CD8-positive, alpha-beta memory T cell (primary cell): ENCODE measurements around the gene C11orf21. TPM values are rescaled to one million over a fixed set of nuclear protein-coding genes. Genes with fewer than 3 reads are reported as not detected.

Experiments
- CTCF ChIA-PET: fragments of 350-600 bp; sonication (Branson Sonifier 250); formaldehyde crosslinking; loops from one replicate; lab custom pipeline; 2021; ENCODE audit warnings: antibody characterized with exemption; lab: Charles Lee
- POLR2A ChIA-PET: fragments of 350-600 bp; sonication (Branson Sonifier 250); formaldehyde crosslinking; loops from one replicate; lab custom pipeline; 2021; ENCODE audit warnings: antibody characterized with exemption; lab: Charles Lee
- DNase-seq, 5 donors: peaks; one replicate each; pipeline versions ENCODE4 v3.0.0 to v3.0.0-alpha.2; 2020 to 2022; ENCODE audit warnings: mixed read lengths in 1 of 5
- H3K27ac ChIP-seq: one replicate; pipeline ENCODE4 v1.7.0; 2013; ENCODE audit warnings: low read depth, mild to moderate bottlenecking, low read length, moderate library complexity
- H3K27me3 ChIP-seq: 2 replicates; pipeline ENCODE4 v1.7.0; 2013; ENCODE audit warnings: low read length, mild to moderate bottlenecking; ENCODE audit not compliant: insufficient read depth, poor library complexity, severe bottlenecking
- H3K36me3 ChIP-seq: 2 replicates; pipeline ENCODE4 v1.7.0; 2013; ENCODE audit warnings: mild to moderate bottlenecking, low read length, moderate library complexity; ENCODE audit not compliant: insufficient read depth
- H3K4me1 ChIP-seq: 2 replicates; pipeline ENCODE4 v1.7.0; 2013; ENCODE audit warnings: mild to moderate bottlenecking, low read length, moderate library complexity; ENCODE audit not compliant: insufficient read depth
- H3K4me3 ChIP-seq: 2 replicates; pipeline ENCODE4 v1.7.0; 2013; ENCODE audit warnings: mild to moderate bottlenecking, low read length
- H3K9me3 ChIP-seq: 2 replicates; pipeline ENCODE4 v1.7.0; 2013; ENCODE audit warnings: mild to moderate bottlenecking, low read length
- H3K27ac Mint-ChIP-seq, 8 donors: one replicate each; pipeline ENCODE4 v1.8.0; 2020 to 2021; ENCODE audit warnings: mixed read lengths in 8 of 8, mild to moderate bottlenecking in 6 of 8, inconsistent platforms in 3 of 8, moderate library complexity in 3 of 8
- H3K27me3 Mint-ChIP-seq, 2 donors: one replicate each; pipeline ENCODE4 v1.8.0; 2020 to 2021; ENCODE audit warnings: mixed read lengths in 2 of 2, mild to moderate bottlenecking in 1 of 2, moderate library complexity in 1 of 2
- H3K36me3 Mint-ChIP-seq, 3 donors: one replicate each; pipeline ENCODE4 v1.8.0; 2020 to 2021; ENCODE audit warnings: mixed read lengths in 3 of 3, inconsistent platforms in 1 of 3, mild to moderate bottlenecking in 1 of 3
- H3K4me1 Mint-ChIP-seq, 3 donors: one replicate each; pipeline ENCODE4 v1.8.0; 2020 to 2021; ENCODE audit warnings: mixed read lengths in 3 of 3, inconsistent platforms in 1 of 3, mild to moderate bottlenecking in 1 of 3
- H3K4me3 Mint-ChIP-seq, 7 donors: one replicate each; pipeline ENCODE4 v1.8.0; 2020 to 2021; ENCODE audit warnings: mixed read lengths in 7 of 7, mild to moderate bottlenecking in 6 of 7, moderate library complexity in 4 of 7, inconsistent platforms in 2 of 7
- H3K9me3 Mint-ChIP-seq, 5 donors: one replicate each; pipeline ENCODE4 v1.8.0; 2020 to 2022; ENCODE audit warnings: mixed read lengths in 5 of 5, mild to moderate bottlenecking in 3 of 5, moderate library complexity in 2 of 5, inconsistent platforms in 1 of 5
- polyA plus RNA-seq: library from polyadenylated mRNA; unstranded; fragments of 300-500 nt; fragmentation: Illumina TruSeq; gene quantifications from one replicate; pipeline ENCODE4 v1.2.3, GENCODE V29; 2021
- total RNA-seq, 2 experiments: library from RNA; stranded (reverse); gene quantifications; one replicate each; pipeline ENCODE4 v1.2.3, GENCODE V29; 2021

C11orf21 gene
- total and polyA plus RNA-seq, 3 experiments from 2014 or later: 8.8 to 30.1 (median 9.4) TPM

GRCh38 chr11:2319791-2320472 lies 18.2 kb upstream of the C11orf21 start:
- ChIA-PET POLR2A (no interaction called here), CTCF (interaction anchor here (1.5 kb wide), 1 partner anchor 15 kb away, joined by 3 read pairs; no protein-coding TSS in a partner anchor)
- Mint-ChIP-seq H3K27me3 (peaks cover 0 to 9% of the 10 kb centered on the region in 2 donors), H3K4me1 (peaks cover 6 to 11% (median 9%) of the 10 kb centered on the region in 3 donors), H3K9me3 (peaks cover 0 to 14% (median 4%) of the 10 kb centered on the region in 5 donors), H3K36me3 (peaks cover 0 to 2% (median 0%) of the 10 kb centered on the region in 3 donors), H3K4me3 (no peak overlapping the region), H3K27ac (peak overlapping the region in 1 of 8 donors; percentile 38)
- Histone ChIP-seq H3K4me3 (no peak overlapping the region), H3K27ac (no peak overlapping the region), H3K4me1 (no peaks in the 10 kb centered on the region), H3K36me3 (no peaks in the 10 kb centered on the region), H3K27me3 (no peaks in the 10 kb centered on the region), H3K9me3 (no peaks in the 10 kb centered on the region)
- DNase-seq: no peak

- Mint-ChIP-seq H3K4me3 (no peak overlapping the region), H3K36me3 (peaks cover 0 to 2% (median 0%) of the 10 kb centered on the region in 3 donors), H3K4me1 (peaks cover 6 to 14% (median 9%) of the 10 kb centered on the region in 3 donors), H3K27me3 (peaks cover 0 to 9% of the 10 kb centered on the region in 2 donors), H3K9me3 (peaks cover 0 to 14% (median 4%) of the 10 kb centered on the region in 5 donors), H3K27ac (peak overlapping the region in 2 of 8 donors; percentile 29 to 59)
- Histone ChIP-seq H3K27me3 (no peaks in the 10 kb centered on the region), H3K4me1 (no peaks in the 10 kb centered on the region), H3K27ac (no peak overlapping the region), H3K9me3 (no peaks in the 10 kb centered on the region), H3K36me3 (no peaks in the 10 kb centered on the region), H3K4me3 (no peak overlapping the region)
- no peak for DNase-seq
- POLR2A ChIA-PET: no interaction called here
- CTCF ChIA-PET: interaction anchor here (1.2 to 3.0 kb wide), 2 partner anchors 13 to 102 kb away, joined by 3 to 16 read pairs; no protein-coding TSS in a partner anchor
Measured at GRCh38 chr11:2318707-2319106, 17.0 kb upstream of the C11orf21 start.

- peaks cover 6 to 14% (median 9%) of the 10 kb centered on the region in 3 donors for H3K4me1 Mint-ChIP-seq
- H3K36me3 ChIP-seq: no peaks in the 10 kb centered on the region
- H3K27me3 ChIP-seq: no peaks in the 10 kb centered on the region
- no peaks in the 10 kb centered on the region for H3K4me1 ChIP-seq
- ChIA-PET POLR2A (no interaction called here), CTCF (interaction anchor here (1.2 to 3.0 kb wide), 2 partner anchors 13 to 102 kb away, joined by 3 to 16 read pairs; no protein-coding TSS in a partner anchor)
- peaks cover 0 to 8% (median 4%) of the 10 kb centered on the region in 5 donors for H3K9me3 Mint-ChIP-seq
- H3K27me3 Mint-ChIP-seq: peaks cover 0 to 4% of the 10 kb centered on the region in 2 donors
- peaks cover 0 to 2% (median 0%) of the 10 kb centered on the region in 3 donors for H3K36me3 Mint-ChIP-seq
- H3K27ac ChIP-seq: no peak overlapping the region
- no peak for DNase-seq
- H3K4me3 ChIP-seq: no peak overlapping the region
- no peaks in the 10 kb centered on the region for H3K9me3 ChIP-seq
- peak overlapping the region in 2 of 8 donors; percentile 11 to 59 for H3K27ac Mint-ChIP-seq
- no peak overlapping the region for H3K4me3 Mint-ChIP-seq
Measured at GRCh38 chr11:2318123-2318522, 16.4 kb upstream of the C11orf21 start.

GRCh38 chr11:2317354-2318050 lies 15.8 kb upstream of the C11orf21 start:
- no peak for DNase-seq
- Mint-ChIP-seq H3K4me1 (peaks cover 6 to 17% (median 9%) of the 10 kb centered on the region in 3 donors), H3K9me3 (peaks cover 0 to 3% (median 0%) of the 10 kb centered on the region in 5 donors), H3K27me3 (no peaks in the 10 kb centered on the region), H3K27ac (no peak overlapping the region), H3K4me3 (no peak overlapping the region), H3K36me3 (peaks cover 0 to 2% (median 0%) of the 10 kb centered on the region in 3 donors)
- ChIA-PET CTCF (interaction anchor here (1.1 to 3.0 kb wide), 4 partner anchors 12 to 103 kb away, joined by 3 to 16 read pairs (median 4); no protein-coding TSS in a partner anchor), POLR2A (no interaction called here)
- H3K36me3 ChIP-seq: no peaks in the 10 kb centered on the region
- H3K27ac ChIP-seq: no peak overlapping the region
- no peaks in the 10 kb centered on the region for H3K27me3 ChIP-seq
- no peaks in the 10 kb centered on the region for H3K4me1 ChIP-seq
- no peaks in the 10 kb centered on the region for H3K9me3 ChIP-seq
- no peak overlapping the region for H3K4me3 ChIP-seq

GRCh38 chr11:2316963-2317244 lies 15.2 kb upstream of the C11orf21 start:
- no peak overlapping the region for H3K4me3 ChIP-seq
- Mint-ChIP-seq H3K9me3 (peaks cover 0 to under 1% (median 0%) of the 10 kb centered on the region in 5 donors), H3K36me3 (peaks cover 0 to 2% (median 0%) of the 10 kb centered on the region in 3 donors), H3K27ac (peak overlapping the region in 2 of 8 donors; percentile 10 to 87), H3K27me3 (no peaks in the 10 kb centered on the region), H3K4me1 (peaks cover 6 to 17% (median 9%) of the 10 kb centered on the region in 3 donors), H3K4me3 (peak overlapping the region in 1 of 7 donors; percentile 65)
- DNase-seq: no peak
- no peaks in the 10 kb centered on the region for H3K36me3 ChIP-seq
- no peaks in the 10 kb centered on the region for H3K4me1 ChIP-seq
- H3K27me3 ChIP-seq: no peaks in the 10 kb centered on the region
- H3K27ac ChIP-seq: no peak overlapping the region
- ChIA-PET POLR2A (no interaction called here), CTCF (interaction anchor here (1.1 to 3.0 kb wide), 3 partner anchors 12 to 104 kb away, joined by 3 to 16 read pairs (median 5); no protein-coding TSS in a partner anchor)
- no peaks in the 10 kb centered on the region for H3K9me3 ChIP-seq

GRCh38 chr11:2316169-2316962 lies 14.6 kb upstream of the C11orf21 start:
- no peak overlapping the region for H3K4me3 ChIP-seq
- no peak overlapping the region for H3K4me3 Mint-ChIP-seq

GRCh38 chr11:2315395-2316168 lies 13.9 kb upstream of the C11orf21 start:
- Histone ChIP-seq H3K4me1 (no peaks in the 10 kb centered on the region), H3K9me3 (no peaks in the 10 kb centered on the region), H3K36me3 (no peaks in the 10 kb centered on the region), H3K4me3 (no peak overlapping the region), H3K27ac (no peak overlapping the region), H3K27me3 (no peaks in the 10 kb centered on the region)
- Mint-ChIP-seq H3K27me3 (no peaks in the 10 kb centered on the region), H3K9me3 (no peaks in the 10 kb centered on the region), H3K36me3 (peaks cover 0 to 2% (median 0%) of the 10 kb centered on the region in 3 donors), H3K27ac (no peak overlapping the region), H3K4me1 (peaks cover 6 to 23% (median 9%) of the 10 kb centered on the region in 3 donors), H3K4me3 (no peak overlapping the region)
- DNase-seq: no peak
- ChIA-PET CTCF (interaction anchor here (1.7 to 3.0 kb wide), 2 partner anchors 10 to 105 kb away, joined by 5 to 16 read pairs; no protein-coding TSS in a partner anchor), POLR2A (no interaction called here)

More at GRCh38 chr11:2316169-2316962, 14.6 kb upstream of the C11orf21 start:
- H3K27ac Mint-ChIP-seq: no peak overlapping the region
- POLR2A ChIA-PET: no interaction called here
- no peak for DNase-seq
- H3K27me3 Mint-ChIP-seq: no peaks in the 10 kb centered on the region
- Histone ChIP-seq H3K4me1 (no peaks in the 10 kb centered on the region), H3K27ac (no peak overlapping the region), H3K9me3 (no peaks in the 10 kb centered on the region), H3K36me3 (no peaks in the 10 kb centered on the region), H3K27me3 (no peaks in the 10 kb centered on the region)
- H3K36me3 Mint-ChIP-seq: peaks cover 0 to 2% (median 0%) of the 10 kb centered on the region in 3 donors
- peaks cover 6 to 22% (median 9%) of the 10 kb centered on the region in 3 donors for H3K4me1 Mint-ChIP-seq
- CTCF ChIA-PET: interaction anchor here (1.1 to 3.0 kb wide), 3 partner anchors 11 to 104 kb away, joined by 3 to 16 read pairs (median 5); no protein-coding TSS in a partner anchor
- H3K9me3 Mint-ChIP-seq: no peaks in the 10 kb centered on the region
